Lung (tissue), 12 donors: ENCODE measurements around the gene E2F4. TPM values are rescaled to one million over a fixed set of nuclear protein-coding genes. Genes with fewer than 3 reads are reported as not detected.
A peak's percentile ranks its signal among the peaks of the same experiment; 100 is the strongest.

ENCODE experiments used
- ATAC-seq: fragments of 200-7000 bp; cut with Tn5 transposase; one replicate; pipeline ENCODE4 v1.9.1; 2020; ENCODE audit warnings: moderate number of reproducible peaks; ENCODE audit not compliant: insufficient read depth, low FRiP score
- DNase-seq, 3 donors: peaks; one replicate each; pipeline ENCODE4 v3.0.0-alpha.2; 2013 to 2017
- H3K27ac ChIP-seq, 2 donors: one replicate each; pipeline ENCODE4 v1.5.1; 2013; ENCODE audit warnings: mild to moderate bottlenecking in 2 of 2, moderate library complexity in 2 of 2, control low read depth in 1 of 2, inconsistent platforms in 1 of 2, low read depth in 1 of 2, low read length in 1 of 2
- H3K27me3 ChIP-seq, 3 donors: one replicate each; pipeline ENCODE4 v1.5.1; 2013; ENCODE audit warnings: low read length in 2 of 3; ENCODE audit not compliant: control insufficient read depth in 3 of 3, insufficient read depth in 3 of 3
- H3K36me3 ChIP-seq, 4 donors: one replicate each; pipeline ENCODE4 v1.5.1; 2013; ENCODE audit warnings: low read length in 4 of 4, mild to moderate bottlenecking in 1 of 4, moderate library complexity in 1 of 4; ENCODE audit not compliant: control insufficient read depth in 4 of 4, insufficient read depth in 4 of 4
- H3K4me1 ChIP-seq, 5 donors: one replicate each; pipeline ENCODE4 v1.5.1; 2013; ENCODE audit warnings: low read length in 5 of 5, mild to moderate bottlenecking in 2 of 5, moderate library complexity in 1 of 5; ENCODE audit not compliant: control insufficient read depth in 5 of 5, insufficient read depth in 5 of 5
- H3K4me3 ChIP-seq: one replicate; pipeline ENCODE4 v1.5.1; 2013; ENCODE audit warnings: mild to moderate bottlenecking, control low read depth, moderate library complexity
- H3K9ac ChIP-seq, 2 donors: one replicate each; pipeline ENCODE4 v1.5.1; 2013; ENCODE audit warnings: low read length in 2 of 2, control low read depth in 1 of 2; ENCODE audit not compliant: insufficient read depth in 1 of 2
- H3K9me3 ChIP-seq, 4 donors: one replicate each; pipeline ENCODE4 v1.5.1; 2013; ENCODE audit warnings: low read length in 3 of 4, mild to moderate bottlenecking in 1 of 4, moderate library complexity in 1 of 4; ENCODE audit not compliant: control insufficient read depth in 4 of 4, insufficient read depth in 3 of 4
- WGBS, 2 donors: extraction: QIAGEN DNeasy Blood & Tissue Kit; methylation state at CpG; one replicate each; pipeline ENCODE4 v1.1.7; 2013; 5-methylcytosine and 5-hydroxymethylcytosine counted together
- polyA plus RNA-seq, 2 donors: library from polyadenylated mRNA; stranded (reverse); fragments of 200-250 nt; gene quantifications; one replicate each; pipeline ENCODE4 v1.2.1, GENCODE V29; 2013
- total RNA-seq, 2 donors: library from RNA; depleted of rRNA in 1 of 2; stranded (reverse); fragments of >200 nt in 1 of 2; gene quantifications; one replicate each; pipeline ENCODE4 v1.2.1, GENCODE V29; 2014 to 2021
- TF ChIP-seq, protein P1 (sequence below): IDR thresholded peaks from 2 replicates; pipeline ENCODE4 v1.5.1; 2012; ENCODE audit warnings: mild to moderate bottlenecking; ENCODE audit errors: control extremely low read depth, extremely low read depth
- donor health status: control.
- donor health status: control.
- donor health status: Bipolar disorder and iron deficiency.
- donor health status: healthy.
- donor health status: DM: yes; HTN: yes; CAD: no.

Gene E2F4
- total and polyA plus RNA-seq, 4 donors, result 27.8 to 86.1 (median 56.4) TPM

DNA sequence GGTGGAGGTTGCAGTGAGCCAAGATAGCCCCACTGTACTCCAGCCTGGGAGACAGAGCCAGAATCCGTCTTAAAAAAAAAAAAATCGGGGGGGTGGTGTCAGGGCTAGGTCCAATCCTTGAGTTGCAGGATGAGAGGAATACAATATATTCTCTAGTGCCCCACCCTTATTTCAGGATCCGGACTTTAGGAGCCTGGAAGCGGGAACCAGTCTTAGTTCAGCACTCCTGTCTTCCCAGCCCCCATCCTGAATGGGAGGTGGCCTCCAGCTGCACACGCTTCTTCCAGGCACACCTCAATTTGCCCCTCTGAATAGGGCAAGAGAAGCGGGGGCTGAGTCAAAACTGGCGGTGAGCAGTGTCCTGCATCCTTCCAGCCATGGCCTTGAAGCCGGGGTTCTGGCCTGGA, 53.7 kb downstream of the E2F4 start:
- WGBS, 2 donors, result 13 to 22% methylated on average over 8 of the region's 8 CpGs
- no peak for DNase-seq
- Histone ChIP-seq H3K9ac (no peak overlapping the region), H3K27me3 (no peaks in the 10 kb centered on the region), H3K4me1 (peaks cover 13 to 76% (median 46%) of the 10 kb centered on the region in 5 donors), H3K27ac (peak overlapping the region; percentile 96 to 98), H3K4me3 (peak overlapping the region; percentile 90), H3K36me3 (peaks cover 0 to 25% (median 5%) of the 10 kb centered on the region in 4 donors), H3K9me3 (no peaks in the 10 kb centered on the region)
- TF ChIP-seq, protein P1, sequence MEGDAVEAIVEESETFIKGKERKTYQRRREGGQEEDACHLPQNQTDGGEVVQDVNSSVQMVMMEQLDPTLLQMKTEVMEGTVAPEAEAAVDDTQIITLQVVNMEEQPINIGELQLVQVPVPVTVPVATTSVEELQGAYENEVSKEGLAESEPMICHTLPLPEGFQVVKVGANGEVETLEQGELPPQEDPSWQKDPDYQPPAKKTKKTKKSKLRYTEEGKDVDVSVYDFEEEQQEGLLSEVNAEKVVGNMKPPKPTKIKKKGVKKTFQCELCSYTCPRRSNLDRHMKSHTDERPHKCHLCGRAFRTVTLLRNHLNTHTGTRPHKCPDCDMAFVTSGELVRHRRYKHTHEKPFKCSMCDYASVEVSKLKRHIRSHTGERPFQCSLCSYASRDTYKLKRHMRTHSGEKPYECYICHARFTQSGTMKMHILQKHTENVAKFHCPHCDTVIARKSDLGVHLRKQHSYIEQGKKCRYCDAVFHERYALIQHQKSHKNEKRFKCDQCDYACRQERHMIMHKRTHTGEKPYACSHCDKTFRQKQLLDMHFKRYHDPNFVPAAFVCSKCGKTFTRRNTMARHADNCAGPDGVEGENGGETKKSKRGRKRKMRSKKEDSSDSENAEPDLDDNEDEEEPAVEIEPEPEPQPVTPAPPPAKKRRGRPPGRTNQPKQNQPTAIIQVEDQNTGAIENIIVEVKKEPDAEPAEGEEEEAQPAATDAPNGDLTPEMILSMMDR, result no peak
- ATAC-seq, result no peak

DNA sequence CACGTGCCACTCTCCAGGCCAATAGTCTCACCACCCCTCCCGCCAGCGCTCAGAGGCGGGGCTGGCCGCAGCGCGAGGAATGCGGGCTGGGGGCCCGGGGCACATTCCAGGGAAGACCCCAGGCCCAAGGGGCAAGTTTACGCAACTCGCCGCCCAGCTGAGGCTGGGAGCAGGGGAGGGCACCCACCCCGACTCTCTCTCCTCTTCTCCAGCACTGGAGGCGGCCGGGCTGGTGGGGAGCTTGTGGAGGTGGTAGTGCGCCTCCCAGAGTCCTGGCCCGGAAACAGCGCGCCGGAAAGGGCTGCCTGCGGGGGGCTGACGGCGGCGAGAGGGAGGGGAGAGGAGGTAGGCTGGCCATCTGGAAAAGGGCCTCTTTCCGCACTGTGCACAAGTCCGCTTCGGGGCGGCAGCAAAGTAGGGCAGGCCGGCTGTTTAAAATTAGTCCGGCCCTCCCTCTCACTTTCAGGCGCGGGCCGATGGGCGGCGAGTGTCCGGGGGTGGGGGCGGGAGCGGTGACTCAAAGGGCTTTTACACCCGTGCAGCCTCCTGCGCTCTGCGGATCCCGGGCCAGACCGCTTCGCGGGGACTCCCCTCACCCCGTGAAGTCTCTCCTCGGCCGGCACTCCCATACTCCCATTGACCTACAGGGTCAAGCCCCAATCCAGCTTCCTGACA, 54.3 kb downstream of the E2F4 start:
- H3K27me3 ChIP-seq, result no peaks in the 10 kb centered on the region
- DNase-seq (peak; percentile 95 to 96 (median 95)), ATAC-seq (peak; percentile 28)
- H3K27ac ChIP-seq, result peak overlapping the region; percentile 96 to 98
- 1 to 3% methylated on average over 43 to 48 of the region's 48 CpGs for WGBS, 2 donors
- H3K9ac ChIP-seq, result peak overlapping the region; percentile 50 to 75
- H3K4me3 ChIP-seq, result peak overlapping the region; percentile 90
- no peaks in the 10 kb centered on the region for H3K9me3 ChIP-seq
- H3K4me1 ChIP-seq, result peaks cover 10 to 73% (median 40%) of the 10 kb centered on the region in 5 donors
- TF ChIP-seq, protein P1, result peak; percentile 2
- H3K36me3 ChIP-seq, result peaks cover 0 to 25% (median 5%) of the 10 kb centered on the region in 4 donors

DNA sequence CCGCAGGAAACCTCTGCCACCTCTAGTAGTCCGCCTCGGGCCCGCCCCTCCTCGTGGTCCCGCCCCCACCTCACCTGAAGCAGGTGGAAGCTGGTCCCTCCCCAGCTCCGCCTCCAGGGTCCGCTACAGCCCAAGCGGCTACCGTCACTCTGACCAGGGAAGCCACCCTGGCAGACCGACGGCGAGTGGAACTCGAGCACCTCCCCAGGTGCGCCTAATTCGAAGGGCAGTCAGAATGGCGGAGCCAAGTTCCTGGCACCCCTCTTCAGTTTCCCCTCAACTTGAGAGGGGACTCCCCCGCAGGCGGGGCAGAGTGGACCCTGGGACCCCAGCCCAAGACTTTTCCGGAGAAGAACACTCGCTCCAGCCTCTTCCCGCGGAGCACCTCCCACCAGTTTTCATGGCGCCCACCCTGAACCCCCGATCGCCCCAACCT, 54.8 kb downstream of the E2F4 start:
- Histone ChIP-seq H3K4me3 (peak overlapping the region; percentile 90), H3K9me3 (no peaks in the 10 kb centered on the region), H3K4me1 (peaks cover 10 to 67% (median 35%) of the 10 kb centered on the region in 5 donors), H3K36me3 (peaks cover 0 to 21% (median 2%) of the 10 kb centered on the region in 4 donors), H3K9ac (peak overlapping the region; percentile 50 to 75), H3K27ac (peak overlapping the region; percentile 96 to 98), H3K27me3 (no peaks in the 10 kb centered on the region)
- DNase-seq, result peak; percentile 56 to 72 (median 66)
- TF ChIP-seq, protein P1, result no peak
- 0% methylated on average over 25 to 26 of the region's 26 CpGs for WGBS, 2 donors
- ATAC-seq, result peak; percentile 43
